Astrocyte of the cerebellum (primary cell): Measurements from ENCODE around the gene ZNF74.

Experiments
- DNase-seq: peaks from one replicate; pipeline ENCODE4 v3.0.0-alpha.2; 2011; ENCODE audit warnings: low read depth
- H3K4me3 ChIP-seq: 2 replicates; pipeline ENCODE4 v1.5.1; 2011; ENCODE audit warnings: mild to moderate bottlenecking, low read depth, low read length, moderate library complexity
- CTCF ChIP-seq: IDR thresholded peaks from 2 replicates; pipeline ENCODE4 v1.5.1; 2012; ENCODE audit warnings: low read length, low read depth, moderate library complexity, mild to moderate bottlenecking; ENCODE audit errors: missing control alignments
- in situ Hi-C: cut with HindIII; loops from 2 replicates; pipeline ENCODE4 v1.10.0; 2017; ENCODE audit warnings: low sequenced_read_pairs

ZNF74 gene

GRCh38 chr22:20455709-20456063, 61.7 kb downstream of the ZNF74 start:
- no peak for TF ChIP-seq CTCF
- no peak overlapping the region for H3K4me3 ChIP-seq
- in situ Hi-C loops: no loop called here
- DNase-seq: no peak

- in situ Hi-C loops: no loop called here
- peak; percentile 69 for DNase-seq
- TF ChIP-seq CTCF: peak; percentile 97
- H3K4me3 ChIP-seq: no peak overlapping the region
These were observed 62.2 kb downstream of the ZNF74 start for GRCh38 chr22:20456064-20456721.

GRCh38 chr22:20456722-20457076, 62.7 kb downstream of the ZNF74 start:
- H3K4me3 ChIP-seq: no peak overlapping the region
- in situ Hi-C loops: no loop called here
- DNase-seq: no peak
- TF ChIP-seq CTCF: no peak

GRCh38 chr22:20457506-20458240, 63.7 kb downstream of the ZNF74 start:
- no peak for DNase-seq
- in situ Hi-C loops: no loop called here
- TF ChIP-seq CTCF: no peak
- no peak overlapping the region for H3K4me3 ChIP-seq
